Measurements from ENCODE around the gene ATG2A. TPM values are rescaled to one million over a fixed set of nuclear protein-coding genes. Genes with fewer than 3 reads are reported as not detected.

ATG2A gene
- total RNA-seq, 6 donors from 2014 or later = 24.6 to 59.2 (median 33.3) TPM

DNA sequence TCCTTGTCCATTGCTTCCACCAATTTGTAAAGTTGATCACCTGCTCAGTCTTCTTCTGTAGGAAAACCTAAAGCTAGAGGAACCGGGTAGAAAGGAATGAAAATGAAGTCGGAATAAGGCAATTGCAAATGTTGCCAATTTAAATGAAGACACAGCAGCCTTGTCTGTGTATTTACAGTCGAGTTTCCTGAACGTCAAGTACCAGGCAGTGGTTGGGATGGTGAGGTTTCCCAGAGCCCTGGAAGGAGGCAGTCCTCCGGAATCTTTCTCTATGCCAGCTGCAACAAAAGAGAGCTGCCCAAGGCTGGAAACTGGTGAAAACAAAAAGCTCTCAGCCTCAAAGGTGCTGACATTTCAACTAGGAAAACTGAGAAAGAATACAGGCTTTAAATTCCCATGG lies 37.2 kb upstream of the ATG2A start:
- 35 to 44% methylated on average over 5 of the region's 5 CpGs for WGBS, 2 donors

DNA sequence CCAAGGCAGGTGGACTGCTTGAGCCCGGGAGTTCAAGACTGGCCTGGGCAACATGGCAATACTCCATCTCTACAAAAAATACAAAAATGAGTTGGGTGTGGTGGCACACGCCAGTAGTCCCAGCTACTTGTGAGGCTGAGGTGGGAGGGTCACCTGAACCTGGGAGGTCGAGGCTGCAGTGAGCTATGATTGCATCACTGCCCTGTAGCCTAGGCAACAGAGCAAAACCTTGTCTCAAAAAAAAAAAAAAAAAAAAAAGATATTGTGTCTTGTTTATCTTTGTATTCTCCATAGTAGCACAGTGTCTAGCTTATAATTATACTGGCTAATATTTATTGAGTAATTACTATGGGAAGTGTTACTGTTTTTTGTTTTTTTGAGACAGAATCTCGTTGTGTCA lies 34.5 kb upstream of the ATG2A start:
- DNase-seq (no peak), ATAC-seq (ENCODE audit: low FRiP score in 2 of 2) (no peak)
- TF ChIP-seq, protein P1, sequence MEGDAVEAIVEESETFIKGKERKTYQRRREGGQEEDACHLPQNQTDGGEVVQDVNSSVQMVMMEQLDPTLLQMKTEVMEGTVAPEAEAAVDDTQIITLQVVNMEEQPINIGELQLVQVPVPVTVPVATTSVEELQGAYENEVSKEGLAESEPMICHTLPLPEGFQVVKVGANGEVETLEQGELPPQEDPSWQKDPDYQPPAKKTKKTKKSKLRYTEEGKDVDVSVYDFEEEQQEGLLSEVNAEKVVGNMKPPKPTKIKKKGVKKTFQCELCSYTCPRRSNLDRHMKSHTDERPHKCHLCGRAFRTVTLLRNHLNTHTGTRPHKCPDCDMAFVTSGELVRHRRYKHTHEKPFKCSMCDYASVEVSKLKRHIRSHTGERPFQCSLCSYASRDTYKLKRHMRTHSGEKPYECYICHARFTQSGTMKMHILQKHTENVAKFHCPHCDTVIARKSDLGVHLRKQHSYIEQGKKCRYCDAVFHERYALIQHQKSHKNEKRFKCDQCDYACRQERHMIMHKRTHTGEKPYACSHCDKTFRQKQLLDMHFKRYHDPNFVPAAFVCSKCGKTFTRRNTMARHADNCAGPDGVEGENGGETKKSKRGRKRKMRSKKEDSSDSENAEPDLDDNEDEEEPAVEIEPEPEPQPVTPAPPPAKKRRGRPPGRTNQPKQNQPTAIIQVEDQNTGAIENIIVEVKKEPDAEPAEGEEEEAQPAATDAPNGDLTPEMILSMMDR (IDR thresholded peaks at IDR 0.05) = no peak
- TF ChIP-seq POLR2AphosphoS5 (IDR thresholded peaks at IDR 0.05) (no peak), POLR2A (IDR thresholded peaks at IDR 0.05) (no peak), EP300 (IDR thresholded peaks at IDR 0.05) (no peak)
- WGBS, 2 donors = 71 to 73% methylated on average over 4 of the region's 4 CpGs
- Histone ChIP-seq H3K4me3 (no peak overlapping the region), H3K36me3 (no peaks in the 10 kb centered on the region), H3K27ac (no peak overlapping the region), H3K9me3 (no peaks in the 10 kb centered on the region), H3K4me1 (peaks cover 0 to 15% (median 1%) of the 10 kb centered on the region in 4 donors), H3K27me3 (no peaks in the 10 kb centered on the region)

More for the DNA sequence above, 37.2 kb upstream of the ATG2A start:
- Histone ChIP-seq H3K4me3 (no peak overlapping the region), H3K4me1 (peaks cover 0 to 15% (median 1%) of the 10 kb centered on the region in 4 donors), H3K27me3 (no peaks in the 10 kb centered on the region), H3K27ac (peak overlapping the region in 1 of 4 donors; percentile 59), H3K36me3 (no peaks in the 10 kb centered on the region), H3K9me3 (no peaks in the 10 kb centered on the region)
- ATAC-seq (ENCODE audit: low FRiP score in 2 of 2) (no peak), DNase-seq (no peak)
- TF ChIP-seq POLR2A (IDR thresholded peaks at IDR 0.05) (no peak), POLR2AphosphoS5 (IDR thresholded peaks at IDR 0.05) (no peak)

DNA sequence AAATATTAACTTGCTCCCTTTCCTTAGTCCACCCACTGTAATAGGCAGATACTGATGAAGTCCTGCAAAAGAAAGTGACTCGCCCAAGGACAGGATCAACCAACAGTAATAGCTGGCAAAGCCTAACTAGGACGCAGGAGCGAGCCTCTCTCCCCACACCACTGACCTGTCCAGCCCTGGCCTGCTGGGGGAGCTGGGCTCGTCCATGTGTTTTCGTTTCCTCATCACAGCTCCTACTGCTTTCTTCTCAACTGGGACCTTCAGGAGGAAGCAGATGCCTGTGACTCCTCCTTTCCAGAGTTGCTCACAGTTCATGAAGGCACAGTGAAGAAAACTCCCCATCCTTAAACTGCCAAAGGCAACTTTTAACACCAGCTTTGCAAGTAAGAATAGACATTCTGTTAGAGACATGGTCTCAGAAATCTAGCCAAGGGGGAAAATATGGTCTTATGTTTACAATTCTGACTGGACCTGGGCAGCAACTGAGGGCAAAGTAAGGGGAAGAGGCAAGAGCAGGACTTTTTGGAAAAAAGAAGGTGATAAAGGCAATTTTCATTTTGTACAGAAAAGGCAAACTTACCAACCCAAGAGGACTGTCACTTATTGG lies 30.3 kb upstream of the ATG2A start:
- Histone ChIP-seq H3K9me3 (no peaks in the 10 kb centered on the region), H3K27ac (no peak overlapping the region), H3K4me3 (no peak overlapping the region), H3K27me3 (no peaks in the 10 kb centered on the region), H3K4me1 (no peaks in the 10 kb centered on the region), H3K36me3 (no peaks in the 10 kb centered on the region)
- TF ChIP-seq POLR2AphosphoS5 (IDR thresholded peaks at IDR 0.05) (no peak), EP300 (IDR thresholded peaks at IDR 0.05) (no peak), POLR2A (IDR thresholded peaks at IDR 0.05) (no peak)
- TF ChIP-seq, protein P1 (IDR thresholded peaks at IDR 0.05) = no peak
- 44 to 53% methylated on average over 5 of the region's 5 CpGs for WGBS, 2 donors
- DNase-seq = no peak
- ATAC-seq (ENCODE audit: low FRiP score in 2 of 2) = peak in 1 of 2 donors; percentile 36

DNA sequence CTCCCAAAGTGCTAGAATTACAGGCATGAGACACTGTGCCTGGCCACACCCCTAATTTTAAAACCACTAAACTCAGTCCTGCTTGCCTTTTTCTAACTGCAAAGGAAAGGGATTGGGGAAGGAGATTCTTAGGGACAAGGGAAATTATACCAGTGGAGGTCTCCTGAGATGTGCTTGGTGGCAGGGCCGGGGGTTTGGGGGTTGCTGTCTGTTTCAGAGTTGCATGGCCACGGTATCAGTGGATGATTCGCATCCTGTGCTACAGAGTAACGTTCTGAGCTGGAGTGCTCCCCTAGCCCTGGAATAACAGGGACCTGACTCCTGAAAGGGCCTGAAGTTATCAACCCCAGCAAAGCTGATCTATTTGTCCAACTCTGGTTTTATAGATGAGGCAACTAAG lies 19.5 kb upstream of the ATG2A start:
- no peak overlapping the region for H3K27ac ChIP-seq
- H3K4me3 ChIP-seq = no peak overlapping the region
- no peaks in the 10 kb centered on the region for H3K4me1 ChIP-seq
- H3K27me3 ChIP-seq = no peaks in the 10 kb centered on the region
- no peaks in the 10 kb centered on the region for H3K9me3 ChIP-seq
- TF ChIP-seq POLR2AphosphoS5 (IDR thresholded peaks at IDR 0.05) (no peak), POLR2A (IDR thresholded peaks at IDR 0.05) (no peak), EP300 (IDR thresholded peaks at IDR 0.05) (no peak)
- TF ChIP-seq, protein P1 (IDR thresholded peaks at IDR 0.05) = no peak
- DNase-seq = no peak
- 69 to 81% methylated on average over 4 of the region's 4 CpGs for WGBS, 2 donors
- no peak for ATAC-seq (ENCODE audit: low FRiP score in 2 of 2)
- H3K36me3 ChIP-seq = peaks cover 9 to 41% (median 33%) of the 10 kb centered on the region in 4 donors

DNA sequence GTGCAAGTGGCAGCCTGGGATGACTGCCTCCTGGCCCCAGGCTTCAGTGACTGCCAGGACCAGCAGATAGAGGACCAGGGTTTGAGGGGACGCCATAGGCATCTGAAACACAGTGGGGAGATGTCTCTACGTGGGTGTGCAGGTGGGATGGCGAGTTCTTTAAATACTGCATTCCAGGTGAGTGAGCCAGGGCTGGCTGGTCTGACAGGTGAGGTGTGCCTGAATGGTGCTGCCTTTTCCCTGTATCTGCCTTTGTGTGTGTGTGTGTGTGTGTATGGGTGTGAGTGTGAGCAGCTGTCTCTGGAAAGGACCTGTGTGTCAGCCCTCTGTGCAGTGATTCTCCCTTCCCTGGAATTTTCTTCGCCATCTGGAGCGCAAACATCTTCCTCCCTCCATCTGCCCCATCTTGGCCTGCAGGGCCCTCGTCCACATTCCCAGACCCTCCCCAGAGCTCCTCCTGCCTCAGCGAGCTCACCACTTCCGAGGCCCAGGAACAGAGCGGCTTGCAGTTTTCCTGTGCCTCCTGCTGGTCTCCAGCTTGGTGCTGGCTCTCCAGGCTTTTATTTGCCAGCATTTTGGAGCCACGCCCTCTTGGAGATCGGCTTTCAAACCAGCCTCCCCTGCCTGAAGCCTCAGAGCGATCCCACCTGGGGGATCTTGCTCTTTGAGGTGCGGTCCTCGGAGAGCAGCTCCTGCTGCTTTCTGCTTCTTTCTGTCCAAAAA lies 18.5 kb upstream of the ATG2A start, which contains the start of gene GPHA2:
GPHA2 (minus strand) TSS at position 535 of the 723 bp plus-strand sequence; CDS start at position 102, 433 bp downstream.
- ATAC-seq (ENCODE audit: low FRiP score in 2 of 2) = no peak
- Histone ChIP-seq H3K4me3 (no peak within 1 kb of the TSS), H3K36me3 (peaks cover 17 to 51% (median 44%) of the 10 kb centered on the region in 4 donors), H3K27me3 (no peaks in the 10 kb centered on the region), H3K4me1 (no peaks in the 10 kb centered on the region), H3K27ac (no peak within 1 kb of the TSS), H3K9me3 (no peaks in the 10 kb centered on the region)
- 77 to 80% methylated on average over 14 of the region's 14 CpGs for WGBS, 2 donors
- no peak for DNase-seq
- TF ChIP-seq EP300 (IDR thresholded peaks at IDR 0.05) (no peak), POLR2AphosphoS5 (IDR thresholded peaks at IDR 0.05) (no peak), POLR2A (IDR thresholded peaks at IDR 0.05) (no peak)
- TF ChIP-seq, protein P1 (IDR thresholded peaks at IDR 0.05) = no peak
